GM18511 (cell line): ENCODE data around the gene NR2F1.

Experiments
- ATAC-seq: cut with Tn5 transposase; IDR thresholded peaks from one replicate; pipeline ENCODE4 v1.9.1; 2021; ENCODE audit warnings: mild to moderate bottlenecking, moderate library complexity; ENCODE audit not compliant: unreplicated experiment

Gene NR2F1

DNA sequence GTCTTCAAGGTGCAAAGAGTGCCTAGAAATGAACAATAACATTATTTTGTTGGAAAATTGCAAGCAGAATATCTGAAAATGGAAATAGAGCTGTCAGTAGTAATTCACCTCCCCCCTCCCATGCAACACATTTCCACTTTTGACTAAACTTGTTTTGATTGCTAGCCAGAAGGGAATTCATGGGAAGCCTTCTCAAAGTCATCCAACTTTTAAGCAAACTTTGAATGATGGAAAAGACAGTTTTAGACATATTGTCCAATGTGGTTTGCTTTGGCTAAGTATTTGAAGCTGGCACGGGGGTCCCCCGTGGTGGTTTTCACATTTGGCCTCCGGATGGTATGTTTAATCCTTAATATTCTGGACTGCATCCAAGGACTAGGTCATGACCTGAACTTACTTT is 7.5 kb downstream of the NR2F1 start:
- no peak for ATAC-seq

- ATAC-seq = no peak
These were observed 8.4 kb downstream of the NR2F1 start for GRCh38 chr5:93591323-93591945.

GRCh38 chr5:93592883-93593282 is 9.9 kb downstream of the NR2F1 start:
- ATAC-seq = no peak

GRCh38 chr5:93593476-93594131 is 10.6 kb downstream of the NR2F1 start:
- no peak for ATAC-seq

GRCh38 chr5:93594591-93595419 is 11.8 kb downstream of the NR2F1 start:
- no peak for ATAC-seq

DNA sequence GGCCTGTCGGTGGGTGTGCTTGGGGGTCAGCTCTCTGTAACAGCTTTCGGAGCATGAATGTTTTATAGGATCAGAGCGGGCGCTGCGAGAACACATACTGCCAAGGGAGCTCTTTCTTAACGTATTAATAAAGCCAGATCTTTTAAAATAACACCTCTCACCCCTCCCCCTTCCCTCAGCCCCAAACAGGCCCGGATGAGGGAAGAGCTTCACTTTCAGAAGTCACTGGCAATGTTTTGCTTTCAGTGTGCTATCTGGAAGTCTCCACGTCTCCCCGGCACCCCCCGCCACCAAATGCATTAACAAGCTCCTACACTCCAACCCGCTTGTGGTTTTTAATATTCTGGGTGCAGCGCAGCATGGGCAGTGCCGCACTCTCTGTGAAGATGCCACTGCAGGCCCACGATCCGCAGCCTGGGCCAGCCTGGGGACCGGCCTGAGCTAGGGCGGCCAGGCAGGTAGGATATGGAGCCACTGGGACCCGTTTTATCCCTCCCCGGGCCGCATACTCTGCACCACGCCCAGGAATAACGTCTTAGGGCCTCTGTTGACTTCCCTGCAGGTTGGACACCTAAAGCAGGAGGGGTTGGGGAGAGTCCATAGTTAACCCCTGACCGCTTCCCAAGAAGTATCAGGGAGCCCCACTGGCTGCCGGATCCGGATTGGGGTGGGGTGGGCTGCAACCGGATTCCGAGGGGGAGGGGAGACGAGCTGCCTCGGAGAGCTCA is 12.6 kb downstream of the NR2F1 start:
- no peak for ATAC-seq

GRCh38 chr5:93596310-93596675 is 13.3 kb downstream of the NR2F1 start:
- ATAC-seq = no peak

GRCh38 chr5:93596676-93597490 is 13.9 kb downstream of the NR2F1 start:
- no peak for ATAC-seq

DNA sequence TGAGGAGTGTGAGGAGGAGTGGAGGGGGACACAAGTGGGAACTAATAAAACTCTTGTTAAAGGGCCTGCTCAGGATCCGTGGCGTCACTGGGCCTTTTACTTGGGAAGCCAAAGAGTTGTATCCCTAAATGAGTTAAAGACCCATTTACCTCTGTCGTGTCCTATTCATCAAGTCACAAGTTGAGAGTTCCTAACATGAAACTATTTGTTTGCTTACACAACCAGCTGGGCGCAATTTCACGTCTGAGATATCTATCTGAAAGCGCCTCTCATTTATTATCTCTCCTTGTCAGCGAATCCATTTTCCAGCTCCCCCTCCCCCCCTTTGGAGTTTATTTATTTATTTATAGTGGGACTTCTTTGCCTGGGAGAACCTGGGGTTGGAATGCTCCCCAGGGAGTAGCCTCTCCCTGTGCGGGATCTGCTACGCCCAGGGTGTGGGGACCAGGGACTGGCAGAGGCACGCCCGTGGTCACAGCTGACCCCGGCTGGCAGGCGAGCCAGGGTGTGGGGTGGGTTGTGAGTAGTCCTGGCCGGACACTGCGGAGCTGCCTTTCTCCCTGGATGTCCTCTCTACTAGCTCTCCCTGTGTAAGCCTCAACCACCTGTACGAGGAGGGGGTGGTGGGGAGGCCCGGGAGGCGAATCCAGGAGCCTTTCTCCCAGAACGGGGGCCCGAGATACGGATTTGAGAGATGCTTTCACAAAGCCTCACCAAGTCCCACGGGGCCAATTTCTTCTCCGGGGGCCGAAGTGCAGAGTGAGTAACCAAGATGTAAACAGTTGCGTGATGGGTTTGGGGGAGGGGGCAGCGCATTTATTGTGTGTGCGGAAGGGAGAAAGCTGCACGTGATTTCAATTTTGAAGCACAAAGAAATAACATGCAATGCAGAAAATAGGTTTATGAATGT is 15.3 kb downstream of the NR2F1 start:
- no peak for ATAC-seq

DNA sequence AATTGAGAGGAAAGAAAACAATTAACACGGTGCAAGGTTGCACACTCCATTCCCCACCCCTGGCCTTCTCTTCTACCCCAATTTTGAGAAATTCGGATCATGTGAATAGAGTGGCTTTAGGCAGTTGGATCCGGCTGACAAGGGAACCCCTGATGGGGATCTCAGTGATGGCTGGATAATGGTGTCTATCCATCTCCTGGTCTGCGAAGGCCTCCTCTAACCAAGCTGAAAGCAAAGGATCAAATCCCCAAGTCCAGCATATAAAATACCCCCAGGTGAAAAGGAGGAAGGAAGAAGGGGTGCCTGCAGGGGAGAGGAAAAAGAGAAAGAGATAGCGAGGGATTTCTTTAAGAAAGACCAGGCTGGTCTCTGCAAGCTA is 16.0 kb downstream of the NR2F1 start:
- no peak for ATAC-seq

DNA sequence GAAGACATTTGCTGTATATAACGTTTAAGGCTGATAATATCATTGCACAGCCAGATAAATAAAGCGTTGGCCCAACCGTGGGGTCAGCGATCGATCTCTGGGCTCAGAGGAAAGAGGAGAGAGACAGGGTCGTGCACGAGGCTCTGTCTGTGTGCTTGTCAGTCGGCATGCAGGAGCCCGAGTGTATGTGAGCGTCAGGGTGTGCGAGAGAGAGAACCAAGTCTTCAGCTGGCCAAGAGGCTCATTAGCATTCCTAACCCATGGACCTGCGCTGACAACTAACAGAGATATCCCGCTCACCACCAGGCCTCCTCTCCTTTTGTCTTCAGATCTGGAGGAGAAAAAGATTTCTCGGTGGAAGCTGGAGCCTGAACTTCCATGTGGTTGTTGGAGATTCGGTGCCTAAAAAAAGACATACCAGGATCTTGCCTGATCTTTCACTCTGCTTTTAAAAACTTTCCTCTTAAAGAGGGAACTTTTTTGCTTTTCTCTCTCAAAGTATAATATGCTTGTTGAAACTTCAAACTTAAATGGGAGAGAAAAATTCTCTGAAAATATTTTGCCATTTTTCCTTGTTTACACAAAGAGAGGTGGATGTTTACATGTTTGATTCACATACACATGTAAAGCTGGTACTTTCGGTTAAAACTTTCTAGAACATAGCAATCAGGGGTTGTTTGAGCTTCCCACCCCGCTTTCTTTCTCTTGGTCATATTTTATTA is 16.5 kb downstream of the NR2F1 start:
- ATAC-seq = no peak

GRCh38 chr5:93600409-93601070 is 17.5 kb downstream of the NR2F1 start:
- no peak for ATAC-seq

DNA sequence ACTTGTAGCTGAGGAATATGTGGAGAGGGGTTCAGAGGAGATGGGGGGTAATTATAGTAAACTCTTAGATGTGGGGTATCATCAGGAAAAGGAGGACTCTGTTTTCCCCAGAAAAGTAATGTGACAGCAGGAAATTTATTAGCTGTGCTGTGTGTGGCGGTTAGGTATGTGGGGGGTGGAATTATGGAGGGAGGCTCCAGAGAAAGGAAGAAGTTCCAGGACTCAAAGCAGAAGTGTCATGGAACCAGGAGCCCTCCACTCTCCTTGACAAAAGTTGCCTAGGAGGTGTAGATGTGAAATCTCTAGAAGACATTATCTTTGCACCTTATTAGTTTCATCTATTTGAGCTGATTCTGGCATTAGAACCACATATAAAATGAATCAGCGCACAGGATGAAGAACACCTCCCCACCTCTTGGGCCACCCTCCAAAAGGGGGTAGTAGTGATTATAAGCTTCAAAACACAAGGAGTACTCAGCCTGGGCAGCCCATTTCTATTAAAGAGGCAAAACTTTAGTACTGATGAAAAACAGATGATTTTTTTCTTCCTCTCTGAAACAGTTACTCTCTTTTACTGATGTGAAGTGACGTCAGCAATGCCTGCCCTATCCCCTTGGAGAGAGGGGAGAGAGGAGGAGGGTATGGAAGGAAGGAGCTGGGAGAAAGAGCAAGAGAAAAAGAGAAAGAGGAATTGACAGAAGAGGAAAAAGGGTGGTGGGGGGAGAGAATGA is 18.2 kb downstream of the NR2F1 start:
- ATAC-seq = no peak

GRCh38 chr5:93601802-93602155 is 18.8 kb downstream of the NR2F1 start:
- no peak for ATAC-seq

- ATAC-seq = no peak
These were observed 19.4 kb downstream of the NR2F1 start for GRCh38 chr5:93602241-93603077.

GRCh38 chr5:93603078-93603792 is 20.2 kb downstream of the NR2F1 start:
- ATAC-seq = no peak
